Measurements from ENCODE around the gene KRTAP7-1.

DNA sequence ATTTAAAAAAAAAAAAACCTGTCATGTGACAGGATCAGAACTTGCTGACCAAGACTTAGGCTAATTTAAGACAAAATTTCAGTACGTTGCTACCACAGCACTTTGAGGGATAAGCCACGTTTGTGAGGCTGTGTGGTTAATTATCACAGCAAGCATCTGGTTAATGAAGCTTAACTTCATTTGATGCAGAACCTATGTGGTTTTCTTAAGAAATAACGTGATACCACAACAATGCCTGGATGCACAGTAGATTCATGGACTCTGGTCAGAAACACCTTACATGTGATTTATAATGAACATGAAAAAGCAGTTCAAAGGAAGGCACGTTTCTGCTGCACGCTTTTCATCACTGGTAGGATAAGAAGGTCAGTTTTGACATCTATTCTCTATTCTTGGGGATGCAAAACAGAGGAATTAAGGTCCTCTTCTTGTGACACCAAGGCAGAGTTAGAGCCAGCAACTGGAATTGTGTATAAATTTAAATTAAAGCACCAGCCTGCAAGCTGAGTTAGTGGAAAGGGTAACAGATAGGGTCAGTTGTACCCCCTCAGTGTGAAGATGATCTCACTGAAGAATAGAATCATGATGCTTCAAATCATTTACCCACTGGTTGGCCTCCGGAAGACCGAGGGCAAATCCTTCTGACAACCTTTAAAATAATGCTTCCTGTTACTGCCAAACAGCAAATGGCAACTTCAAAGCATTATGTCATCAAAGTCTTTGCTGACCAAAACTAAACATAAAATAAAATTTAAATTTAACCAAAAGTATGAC lies 10.5 kb downstream of the KRTAP7-1 start:
- TF ChIP-seq EZH2 (optimal IDR thresholded peaks at IDR 0.05; ENCODE audit: low read depth, low read length), result no peak
- TF ChIP-seq, protein P1, sequence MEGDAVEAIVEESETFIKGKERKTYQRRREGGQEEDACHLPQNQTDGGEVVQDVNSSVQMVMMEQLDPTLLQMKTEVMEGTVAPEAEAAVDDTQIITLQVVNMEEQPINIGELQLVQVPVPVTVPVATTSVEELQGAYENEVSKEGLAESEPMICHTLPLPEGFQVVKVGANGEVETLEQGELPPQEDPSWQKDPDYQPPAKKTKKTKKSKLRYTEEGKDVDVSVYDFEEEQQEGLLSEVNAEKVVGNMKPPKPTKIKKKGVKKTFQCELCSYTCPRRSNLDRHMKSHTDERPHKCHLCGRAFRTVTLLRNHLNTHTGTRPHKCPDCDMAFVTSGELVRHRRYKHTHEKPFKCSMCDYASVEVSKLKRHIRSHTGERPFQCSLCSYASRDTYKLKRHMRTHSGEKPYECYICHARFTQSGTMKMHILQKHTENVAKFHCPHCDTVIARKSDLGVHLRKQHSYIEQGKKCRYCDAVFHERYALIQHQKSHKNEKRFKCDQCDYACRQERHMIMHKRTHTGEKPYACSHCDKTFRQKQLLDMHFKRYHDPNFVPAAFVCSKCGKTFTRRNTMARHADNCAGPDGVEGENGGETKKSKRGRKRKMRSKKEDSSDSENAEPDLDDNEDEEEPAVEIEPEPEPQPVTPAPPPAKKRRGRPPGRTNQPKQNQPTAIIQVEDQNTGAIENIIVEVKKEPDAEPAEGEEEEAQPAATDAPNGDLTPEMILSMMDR (IDR thresholded peaks at IDR 0.05; ENCODE audit: low read length), result no peak
